Neural progenitor cell (in vitro differentiated cells): Measurements from ENCODE around the gene OR2L3.

ENCODE experiments used
- CTCF ChIP-seq: fragments of 200-600 bp; sonication (generic); IDR thresholded peaks from 2 replicates; pipeline ENCODE4 v1.5.1; 2017; ENCODE audit warnings: antibody characterized with exemption, mild to moderate bottlenecking
- EZH2 ChIP-seq: fragments of 200-600 bp; sonication (generic); IDR thresholded peaks from 2 replicates; pipeline ENCODE4 v1.6.1; 2017; ENCODE audit warnings: antibody characterized with exemption, mild to moderate bottlenecking, moderate library complexity
- EZH2phosphoT487 ChIP-seq: fragments of 200-600 bp; sonication (generic); IDR thresholded peaks from 2 replicates; pipeline ENCODE4 v1.6.1; 2017; ENCODE audit warnings: antibody characterized with exemption

GRCh38 chr1:248047008-248047407, 372 bp downstream of the OR2L3 start:
- TF ChIP-seq CTCF (no peak), EZH2phosphoT487 (no peak), EZH2 (no peak)
